GM12875 (cell line): ENCODE results near the gene ATP1A4.

ENCODE experiments used
- H3K4me3 ChIP-seq: one replicate; pipeline ENCODE4 v1.5.1; 2011; ENCODE audit warnings: low read depth, low read length, control low read depth
- TF ChIP-seq, protein P1 (sequence below): IDR thresholded peaks from 2 replicates; pipeline ENCODE4 v1.5.1; 2011; ENCODE audit warnings: low read depth, mild to moderate bottlenecking, control low read depth, inconsistent platforms, low read length, moderate library complexity, borderline replicate concordance; ENCODE audit not compliant: insufficient read depth

The ATP1A4 gene

DNA sequence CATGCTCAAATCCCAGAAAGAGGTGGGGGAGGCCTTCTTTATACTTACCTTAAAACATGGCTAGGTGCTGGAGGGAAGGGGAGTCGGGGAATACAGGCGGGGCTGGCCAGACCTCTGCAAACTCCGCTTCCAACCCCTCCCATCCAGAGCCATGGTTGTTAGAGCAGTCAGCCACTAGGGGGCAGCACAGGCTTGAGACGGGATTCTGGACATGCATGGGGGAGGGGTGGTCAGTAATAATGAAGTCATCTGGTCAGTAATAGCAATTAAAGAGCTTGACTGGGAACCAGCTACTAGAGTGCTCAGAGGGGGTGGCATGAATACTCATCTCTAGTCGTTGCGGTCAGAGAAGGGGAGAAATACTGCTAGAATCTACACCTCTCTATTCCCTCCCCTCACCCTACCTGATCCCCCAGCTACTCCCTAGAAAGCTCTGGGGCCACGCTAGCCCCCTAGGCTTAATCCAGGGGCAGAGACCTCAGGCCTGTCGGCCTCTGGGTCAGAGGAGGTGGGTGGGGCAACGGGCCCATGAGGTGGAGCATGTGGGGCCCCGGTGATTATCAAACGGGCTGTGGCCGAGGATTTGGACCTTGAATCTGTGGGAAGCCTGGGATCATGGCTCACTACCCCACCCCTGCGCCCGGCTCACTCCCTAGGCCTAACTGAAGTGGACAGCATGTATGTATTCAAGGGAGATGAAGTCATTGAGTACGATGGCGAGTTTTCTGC is 41.9 kb downstream of the ATP1A4 start:
- TF ChIP-seq, protein P1, sequence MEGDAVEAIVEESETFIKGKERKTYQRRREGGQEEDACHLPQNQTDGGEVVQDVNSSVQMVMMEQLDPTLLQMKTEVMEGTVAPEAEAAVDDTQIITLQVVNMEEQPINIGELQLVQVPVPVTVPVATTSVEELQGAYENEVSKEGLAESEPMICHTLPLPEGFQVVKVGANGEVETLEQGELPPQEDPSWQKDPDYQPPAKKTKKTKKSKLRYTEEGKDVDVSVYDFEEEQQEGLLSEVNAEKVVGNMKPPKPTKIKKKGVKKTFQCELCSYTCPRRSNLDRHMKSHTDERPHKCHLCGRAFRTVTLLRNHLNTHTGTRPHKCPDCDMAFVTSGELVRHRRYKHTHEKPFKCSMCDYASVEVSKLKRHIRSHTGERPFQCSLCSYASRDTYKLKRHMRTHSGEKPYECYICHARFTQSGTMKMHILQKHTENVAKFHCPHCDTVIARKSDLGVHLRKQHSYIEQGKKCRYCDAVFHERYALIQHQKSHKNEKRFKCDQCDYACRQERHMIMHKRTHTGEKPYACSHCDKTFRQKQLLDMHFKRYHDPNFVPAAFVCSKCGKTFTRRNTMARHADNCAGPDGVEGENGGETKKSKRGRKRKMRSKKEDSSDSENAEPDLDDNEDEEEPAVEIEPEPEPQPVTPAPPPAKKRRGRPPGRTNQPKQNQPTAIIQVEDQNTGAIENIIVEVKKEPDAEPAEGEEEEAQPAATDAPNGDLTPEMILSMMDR = peak; percentile 92
- H3K4me3 ChIP-seq = no peak overlapping the region

GRCh38 chr1:160193832-160194736 is 42.7 kb downstream of the ATP1A4 start:
- TF ChIP-seq, protein P1 = no peak
- H3K4me3 ChIP-seq = no peak overlapping the region

DNA sequence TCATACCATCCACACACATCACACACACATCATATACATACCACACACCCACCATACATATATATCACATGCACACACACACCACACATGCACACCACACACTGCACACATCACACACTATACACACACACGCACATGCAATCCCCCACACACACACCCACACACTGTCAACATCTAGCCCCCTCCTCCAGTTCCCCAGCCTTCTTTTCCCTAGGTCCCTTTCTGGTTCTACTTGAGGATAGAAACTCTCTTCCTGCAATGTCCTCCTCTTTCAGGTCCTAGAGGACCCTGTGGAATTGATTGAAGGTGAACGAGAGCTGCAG is 43.3 kb downstream of the ATP1A4 start:
- H3K4me3 ChIP-seq = no peak overlapping the region
- TF ChIP-seq, protein P1 = no peak

DNA sequence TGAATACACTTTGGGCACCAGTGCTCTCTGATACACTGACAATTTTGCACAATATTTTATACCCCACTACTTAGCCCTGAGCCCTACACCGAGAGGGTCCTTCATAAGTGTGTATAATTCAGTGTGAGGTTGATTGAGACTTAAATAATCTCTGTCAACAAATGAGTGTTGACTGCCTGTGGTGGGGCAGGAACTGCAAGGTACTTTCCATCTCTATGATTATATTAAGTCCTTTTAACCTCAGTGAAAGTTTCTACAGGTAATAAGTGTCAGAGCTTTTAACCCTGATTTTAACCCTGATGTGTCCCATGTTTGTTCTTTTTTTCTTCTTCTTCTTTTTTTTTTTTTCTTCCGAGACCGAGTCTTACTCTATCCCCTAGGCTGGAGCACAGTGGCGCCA is 44.7 kb downstream of the ATP1A4 start:
- H3K4me3 ChIP-seq = no peak overlapping the region
- TF ChIP-seq, protein P1 = no peak

DNA sequence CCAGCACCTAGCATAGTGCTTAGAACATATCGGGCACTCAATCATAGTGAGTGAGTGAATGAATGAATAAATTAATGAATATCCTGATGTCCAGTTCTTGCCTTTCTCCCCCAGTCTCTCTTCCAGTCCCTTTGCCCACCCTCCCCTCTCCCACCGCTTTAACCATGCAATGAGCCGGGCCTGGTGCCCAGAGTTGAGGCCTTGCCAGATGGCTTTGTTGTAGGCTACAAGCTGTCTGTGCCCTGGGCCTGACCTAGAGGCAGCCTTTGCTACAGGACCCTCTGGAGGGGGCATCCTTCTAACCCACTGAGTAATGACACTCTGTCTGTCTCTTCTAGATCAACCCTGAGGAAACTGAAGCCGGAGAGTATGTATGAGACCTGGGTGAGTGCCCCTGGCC is 45.8 kb downstream of the ATP1A4 start:
- TF ChIP-seq, protein P1 = no peak
- H3K4me3 ChIP-seq = no peak overlapping the region

- TF ChIP-seq, protein P1 = no peak
- H3K4me3 ChIP-seq = no peak overlapping the region
These were observed 49.4 kb downstream of the ATP1A4 start for GRCh38 chr1:160200786-160201185.
